Left lung (tissue), 10 donors: ENCODE measurements around the gene MAP6. TPM values are rescaled to one million over a fixed set of nuclear protein-coding genes. Genes with fewer than 3 reads are reported as not detected.

Experiments
- ATAC-seq: fragments of 200-7000 bp; cut with Tn5 transposase; one replicate; pipeline ENCODE4 v1.9.1; 2020; ENCODE audit warnings: moderate library complexity
- DNase-seq, 4 donors: peaks; one replicate each; pipeline ENCODE4 v3.0.0-alpha.2; 2013 to 2020
- H3K27ac ChIP-seq, 2 donors: fragments of 200-600 bp; sonication (generic) in 1 of 2; one replicate each; pipeline versions ENCODE4 v1.5.0 to v1.8.0; 2020 to 2021
- H3K27me3 ChIP-seq, 2 donors: fragments of 200-600 bp; sonication (generic) in 1 of 2; one replicate each; pipeline versions ENCODE4 v1.5.0 to v1.8.0; 2020 to 2021
- H3K36me3 ChIP-seq, 2 donors: fragments of 200-600 bp; sonication (generic) in 1 of 2; one replicate each; pipeline versions ENCODE4 v1.5.0 to v1.8.0; 2020 to 2021
- H3K4me1 ChIP-seq, 2 donors: fragments of 200-600 bp; one replicate each; pipeline ENCODE4 v1.8.0; 2021
- H3K4me3 ChIP-seq, 2 donors: fragments of 200-600 bp; sonication (generic) in 1 of 2; one replicate each; pipeline versions ENCODE4 v1.5.0 to v1.8.0; 2020 to 2021; ENCODE audit warnings: mild to moderate bottlenecking in 1 of 2
- H3K9me3 ChIP-seq, 2 donors: fragments of 200-600 bp; sonication (generic) in 1 of 2; one replicate each; pipeline versions ENCODE4 v1.5.0 to v1.8.0; 2020 to 2021
- CTCF ChIP-seq, 2 donors: fragments of 200-600 bp; sonication (generic) in 1 of 2; IDR thresholded peaks; one replicate each; pipeline versions ENCODE4 v1.5.0 to v1.8.0; 2021; ENCODE audit warnings: antibody characterized with exemption in 2 of 2
- intact Hi-C, 2 donors: fragments of 100-400 bp; cut with DNase I; formaldehyde crosslinking; loops; one replicate each; pipeline versions ENCODE4 v1.11.2 to v1.14.2; 2022
- polyA plus RNA-seq, 6 donors: library from polyadenylated mRNA; unstranded; fragments of 120-200 nt; gene quantifications; one replicate each; pipeline ENCODE4 v1.2.1, GENCODE V29; 2013; ENCODE audit not compliant: insufficient read length in 6 of 6
- total RNA-seq, 2 donors: library from RNA; stranded (reverse); fragmentation: NEBNext Ultra II Directional; extraction: Animal tissue kit (Norgen Biotek cat#: 25700); gene quantifications; one replicate each; pipeline ENCODE4 v1.2.1, GENCODE V29; 2021
- donor health status: DM: no; HTN: yes; CAD: no.
- donor health status: DM: no; HTN: no; CAD: no.

Gene MAP6
- total and polyA plus RNA-seq, 8 donors, result 5.9 to 9.8 (median 7.8) TPM

DNA sequence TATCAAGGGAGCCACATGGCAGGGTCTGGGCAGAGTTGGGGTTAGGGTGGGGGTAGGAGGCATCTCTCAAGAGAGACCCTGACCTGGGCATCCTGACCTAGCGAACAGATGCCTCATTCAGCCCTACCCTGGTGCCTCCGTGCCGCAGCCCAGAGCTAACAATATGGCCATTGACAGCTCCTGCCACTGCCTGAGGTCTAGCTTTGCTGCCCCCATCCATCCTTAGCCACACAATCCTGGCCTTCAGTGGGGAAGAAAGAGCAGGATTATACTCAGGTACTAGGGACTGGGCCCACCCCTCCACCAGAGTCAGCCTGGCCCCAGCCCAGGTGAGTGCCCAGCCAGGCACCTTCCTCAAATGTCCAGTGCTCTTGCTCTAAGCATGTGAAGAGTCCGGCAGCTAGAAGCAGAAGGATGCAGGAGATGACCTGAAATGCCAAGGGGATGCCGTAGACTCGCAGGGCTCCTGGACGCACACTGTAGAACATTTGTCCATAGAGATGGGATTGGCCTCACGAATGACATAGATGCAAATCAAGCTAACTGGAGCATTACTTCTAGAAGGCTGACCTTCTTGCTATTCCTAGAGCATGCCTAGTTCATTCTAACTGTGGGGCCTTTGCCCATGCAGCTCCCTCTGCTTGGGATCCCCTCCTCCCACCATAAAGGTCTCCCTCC lies 120.1 kb downstream of the MAP6 start:
- Histone ChIP-seq H3K27ac (no peak overlapping the region), H3K27me3 (no peaks in the 10 kb centered on the region), H3K4me1 (peaks cover 5 to 9% of the 10 kb centered on the region in 2 donors), H3K4me3 (no peak overlapping the region), H3K36me3 (no peaks in the 10 kb centered on the region), H3K9me3 (no peaks in the 10 kb centered on the region)
- intact Hi-C loops, result no loop called here
- DNase-seq (peak in 1 of 4 donors; percentile 38), ATAC-seq (no peak)
- TF ChIP-seq CTCF (IDR thresholded peaks at IDR 0.05), result no peak

DNA sequence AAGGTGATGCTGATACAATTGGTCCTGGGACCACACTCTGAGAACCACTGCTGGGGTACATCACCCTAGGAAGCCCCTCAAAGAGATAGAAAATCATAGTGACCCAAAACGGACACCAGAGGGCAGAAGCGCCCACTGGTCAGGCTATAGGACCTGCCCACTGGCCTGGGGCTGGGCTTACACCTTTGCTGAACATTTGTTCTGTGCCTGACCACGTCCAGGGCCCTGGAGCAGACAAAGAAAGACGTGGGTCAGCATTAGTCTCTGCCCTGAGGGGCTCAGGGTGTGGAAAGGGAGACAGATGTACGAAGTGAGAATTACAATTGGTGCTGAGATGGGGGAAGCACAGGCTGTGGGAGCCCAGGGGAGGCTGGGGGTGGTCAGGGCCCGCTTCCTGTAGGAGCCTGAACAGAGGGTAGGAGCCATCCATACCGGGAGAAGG lies 121.2 kb downstream of the MAP6 start:
- no peaks in the 10 kb centered on the region for H3K27me3 ChIP-seq
- peak; percentile 74 to 86 for TF ChIP-seq CTCF (IDR thresholded peaks at IDR 0.05)
- H3K27ac ChIP-seq, result no peak overlapping the region
- DNase-seq (peak in 1 of 4 donors; percentile 86), ATAC-seq (peak; percentile 97)
- H3K36me3 ChIP-seq, result no peaks in the 10 kb centered on the region
- peaks cover 5% of the 10 kb centered on the region in 2 donors for H3K4me1 ChIP-seq
- H3K4me3 ChIP-seq, result no peak overlapping the region
- intact Hi-C loops, result no loop called here
- H3K9me3 ChIP-seq, result no peaks in the 10 kb centered on the region

GRCh38 chr11:75547177-75547576 lies 121.7 kb downstream of the MAP6 start:
- no peak for TF ChIP-seq CTCF (IDR thresholded peaks at IDR 0.05)
- Histone ChIP-seq H3K27me3 (no peaks in the 10 kb centered on the region), H3K27ac (no peak overlapping the region), H3K4me3 (no peak overlapping the region), H3K36me3 (no peaks in the 10 kb centered on the region), H3K4me1 (peaks cover 5% of the 10 kb centered on the region in 2 donors), H3K9me3 (no peaks in the 10 kb centered on the region)
- ATAC-seq (no peak), DNase-seq (no peak)
- intact Hi-C loops, result no loop called here

DNA sequence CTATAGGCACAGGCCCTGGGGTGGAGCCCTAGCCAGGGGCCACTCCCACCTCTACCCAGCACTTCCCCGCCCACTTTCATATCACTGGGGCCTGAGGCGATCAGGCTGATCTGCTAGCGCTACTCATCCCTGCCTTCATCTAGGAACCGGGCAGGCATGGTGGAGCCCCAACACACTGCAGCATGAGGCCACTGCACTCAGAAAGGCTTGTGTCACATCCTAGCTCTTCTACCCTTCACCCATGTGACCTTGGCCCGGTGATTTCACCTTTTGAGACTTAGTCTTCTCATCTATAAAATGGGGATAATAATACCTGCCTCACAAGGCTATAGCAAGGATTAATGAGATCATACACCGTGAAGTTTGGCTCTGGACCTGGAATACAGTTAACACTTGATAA lies 125.0 kb downstream of the MAP6 start:
- DNase-seq (no peak), ATAC-seq (no peak)
- H3K9me3 ChIP-seq, result no peaks in the 10 kb centered on the region
- no peak for TF ChIP-seq CTCF (IDR thresholded peaks at IDR 0.05)
- peaks cover 5% of the 10 kb centered on the region in 2 donors for H3K4me1 ChIP-seq
- no peaks in the 10 kb centered on the region for H3K36me3 ChIP-seq
- no peak overlapping the region for H3K27ac ChIP-seq
- H3K27me3 ChIP-seq, result no peaks in the 10 kb centered on the region
- intact Hi-C loops, result no loop called here
- H3K4me3 ChIP-seq, result no peak overlapping the region

DNA sequence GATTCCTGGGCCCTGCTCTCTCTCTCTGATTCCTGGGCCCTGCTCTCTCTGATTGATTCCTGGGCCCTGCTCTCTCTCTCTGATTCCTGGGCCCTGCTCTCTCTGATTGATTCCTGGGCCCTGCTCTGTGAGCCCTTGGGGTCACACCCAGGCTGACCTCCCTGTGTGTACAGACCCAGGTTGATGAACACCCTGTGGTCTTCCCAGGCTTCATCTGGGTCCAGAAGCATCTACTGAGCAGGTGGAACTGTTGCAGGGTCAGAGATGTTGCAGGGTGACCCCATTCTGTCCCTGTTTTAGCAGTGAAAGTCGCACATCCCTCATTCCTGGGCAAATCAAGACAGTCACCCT lies 126.8 kb downstream of the MAP6 start:
- Histone ChIP-seq H3K27me3 (no peaks in the 10 kb centered on the region), H3K4me1 (no peaks in the 10 kb centered on the region), H3K4me3 (no peak overlapping the region), H3K27ac (no peak overlapping the region), H3K9me3 (no peaks in the 10 kb centered on the region), H3K36me3 (no peaks in the 10 kb centered on the region)
- intact Hi-C loops, result no loop called here
- ATAC-seq (no peak), DNase-seq (no peak)
- TF ChIP-seq CTCF (IDR thresholded peaks at IDR 0.05), result no peak
